Tibial artery (tissue), 4 donors: ENCODE data around the gene SMAD3.

Experiments
- DNase-seq, 2 donors: peaks; one replicate each; pipeline ENCODE4 v3.0.0-alpha.2; 2019
- H3K27ac ChIP-seq, 2 donors: fragments of 200-600 bp; sonication (generic) in 1 of 2; 1 replicate in 1 of 2; 2 replicates in 1 of 2; pipeline ENCODE4 v1.5.1; 2018 to 2019; ENCODE audit warnings: mild to moderate bottlenecking in 1 of 2
- H3K27me3 ChIP-seq, 2 donors: fragments of 200-600 bp; sonication (generic) in 1 of 2; one replicate each; pipeline versions ENCODE4 v1.5.1 to v1.6.0; 2016 to 2019
- H3K36me3 ChIP-seq, 3 donors: fragments of 200-600 bp; sonication (generic) in 2 of 3; one replicate each; pipeline ENCODE4 v1.5.1; 2016 to 2019; ENCODE audit warnings: mild to moderate bottlenecking in 2 of 3
- H3K4me1 ChIP-seq, 4 donors: fragments of 200-600 bp; sonication (generic) in 2 of 4; 1 replicate in 3 of 4; 2 replicates in 1 of 4; pipeline ENCODE4 v1.5.1; 2016 to 2019
- H3K4me3 ChIP-seq, 2 donors: fragments of 200-600 bp; sonication (generic) in 1 of 2; 1 replicate in 1 of 2; 2 replicates in 1 of 2; pipeline ENCODE4 v1.5.1; 2018 to 2019; ENCODE audit warnings: mild to moderate bottlenecking in 2 of 2
- H3K9me3 ChIP-seq, 3 donors: fragments of 200-600 bp; sonication (generic) in 1 of 3; one replicate each; pipeline ENCODE4 v1.5.1; 2016 to 2019
- CTCF ChIP-seq, 2 experiments: fragments of 200-600 bp in 1 of 2; fragments of 450-650 bp in 1 of 2; IDR thresholded peaks; one replicate each; pipeline ENCODE4 v1.5.1; 2017 to 2019; ENCODE audit warnings: antibody characterized with exemption in 2 of 2, mild to moderate bottlenecking in 1 of 2, moderate library complexity in 1 of 2
- intact Hi-C: fragments of 100-400 bp; cut with DNase I; formaldehyde crosslinking; loops from one replicate; pipeline ENCODE4 v1.15.0; 2023; ENCODE audit warnings: low total_unique reads

The SMAD3 gene

GRCh38 chr15:67164401-67164791, 99.0 kb downstream of the SMAD3 start:
- peak in 1 of 2 donors; percentile 70 for DNase-seq
- intact Hi-C loops, result no loop called here
- Histone ChIP-seq H3K4me3 (no peak overlapping the region), H3K4me1 (peaks cover 0 to 49% (median 41%) of the 10 kb centered on the region in 4 donors), H3K9me3 (no peaks in the 10 kb centered on the region), H3K27me3 (no peaks in the 10 kb centered on the region), H3K27ac (peak overlapping the region; percentile 35 to 54), H3K36me3 (peaks cover 0 to 39% (median 19%) of the 10 kb centered on the region in 3 donors)
- no peak for TF ChIP-seq CTCF (IDR thresholded peaks at IDR 0.05)

- peak in 1 of 2 donors; percentile 74 for DNase-seq
- peaks cover 0 to 49% (median 41%) of the 10 kb centered on the region in 4 donors for H3K4me1 ChIP-seq
Observed at GRCh38 chr15:67164811-67165253, 99.4 kb downstream of the SMAD3 start.

GRCh38 chr15:67165254-67166253, 100.2 kb downstream of the SMAD3 start:
- TF ChIP-seq CTCF (IDR thresholded peaks at IDR 0.05), result no peak
- intact Hi-C loops, result no loop called here
- Histone ChIP-seq H3K27ac (peak overlapping the region; percentile 38 to 54), H3K4me1 (peaks cover 0 to 49% (median 41%) of the 10 kb centered on the region in 4 donors), H3K36me3 (peaks cover 0 to 46% (median 26%) of the 10 kb centered on the region in 3 donors), H3K9me3 (no peaks in the 10 kb centered on the region), H3K27me3 (no peaks in the 10 kb centered on the region), H3K4me3 (peak overlapping the region in 1 of 2 donors; percentile 2)
- DNase-seq, result peak; percentile 59 to 84

More at GRCh38 chr15:67164811-67165253, 99.4 kb downstream of the SMAD3 start:
- Histone ChIP-seq H3K9me3 (no peaks in the 10 kb centered on the region), H3K27me3 (no peaks in the 10 kb centered on the region), H3K4me3 (no peak overlapping the region), H3K36me3 (peaks cover 0 to 39% (median 21%) of the 10 kb centered on the region in 3 donors), H3K27ac (peak overlapping the region; percentile 38 to 54)
- TF ChIP-seq CTCF (IDR thresholded peaks at IDR 0.05), result peak; percentile 26 to 36
- intact Hi-C loops, result no loop called here

- Histone ChIP-seq H3K27ac (peak overlapping the region; percentile 38 to 54), H3K9me3 (no peaks in the 10 kb centered on the region), H3K4me3 (no peak overlapping the region), H3K4me1 (peaks cover 0 to 49% (median 41%) of the 10 kb centered on the region in 4 donors), H3K27me3 (no peaks in the 10 kb centered on the region), H3K36me3 (peaks cover 0 to 50% (median 30%) of the 10 kb centered on the region in 3 donors)
- no peak for TF ChIP-seq CTCF (IDR thresholded peaks at IDR 0.05)
- DNase-seq, result peak in 1 of 2 donors; percentile 59
- intact Hi-C loops, result no loop called here
Observed at GRCh38 chr15:67166280-67167009, 101.0 kb downstream of the SMAD3 start.

- H3K4me1 ChIP-seq, result peaks cover 0 to 49% (median 40%) of the 10 kb centered on the region in 4 donors
- H3K9me3 ChIP-seq, result no peaks in the 10 kb centered on the region
- peak overlapping the region in 1 of 2 donors; percentile 54 for H3K27ac ChIP-seq
- H3K4me3 ChIP-seq, result no peak overlapping the region
- no peak for TF ChIP-seq CTCF (IDR thresholded peaks at IDR 0.05)
- peak in 1 of 2 donors; percentile 45 for DNase-seq
- intact Hi-C loops, result no loop called here
- H3K36me3 ChIP-seq, result peaks cover 0 to 51% (median 30%) of the 10 kb centered on the region in 3 donors
- H3K27me3 ChIP-seq, result no peaks in the 10 kb centered on the region
Observed at GRCh38 chr15:67167091-67167490, 101.7 kb downstream of the SMAD3 start.
